GM12865 (cell line): Measurements from ENCODE around the gene GALE.
A peak's percentile ranks its signal among the peaks of the same experiment; 100 is the strongest.

Experiments
- DNase-seq: peaks from one replicate; pipeline ENCODE4 v3.0.0; 2010; ENCODE audit warnings: low read depth
- H3K4me3 ChIP-seq: 2 replicates; pipeline ENCODE4 v1.5.1; 2011; ENCODE audit warnings: mild to moderate bottlenecking, low read depth, low read length, control low read depth
- CTCF ChIP-seq: IDR thresholded peaks from 2 replicates; pipeline ENCODE4 v1.5.1; 2011; ENCODE audit warnings: low read length, control low read depth, low read depth, inconsistent platforms; ENCODE audit not compliant: insufficient read depth; ENCODE audit errors: missing control alignments

GALE gene

DNA sequence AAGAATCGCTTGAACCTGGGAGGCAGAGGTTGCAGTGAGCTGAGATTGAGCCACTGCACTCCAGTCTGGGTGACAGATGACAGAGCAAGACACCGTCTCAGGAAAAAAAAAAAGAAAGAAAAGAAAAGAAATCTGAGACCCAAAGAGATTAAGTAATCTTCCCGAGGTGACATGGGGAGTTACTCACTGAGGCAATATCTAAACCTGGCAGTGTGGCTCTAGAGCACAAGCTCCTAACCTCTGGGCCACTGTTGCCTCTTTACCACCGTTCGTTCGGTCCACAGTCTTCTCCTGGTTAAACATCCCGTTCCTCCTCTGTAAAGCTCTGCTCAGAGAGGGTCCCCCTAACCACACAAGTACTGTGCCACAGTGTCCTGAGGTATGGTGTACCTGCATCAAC is 23.2 kb upstream of the GALE start:
- no peak for TF ChIP-seq CTCF
- H3K4me3 ChIP-seq, result peak overlapping the region; percentile 96; the same call in 1 of the 2 replicates
- DNase-seq, result no peak

DNA sequence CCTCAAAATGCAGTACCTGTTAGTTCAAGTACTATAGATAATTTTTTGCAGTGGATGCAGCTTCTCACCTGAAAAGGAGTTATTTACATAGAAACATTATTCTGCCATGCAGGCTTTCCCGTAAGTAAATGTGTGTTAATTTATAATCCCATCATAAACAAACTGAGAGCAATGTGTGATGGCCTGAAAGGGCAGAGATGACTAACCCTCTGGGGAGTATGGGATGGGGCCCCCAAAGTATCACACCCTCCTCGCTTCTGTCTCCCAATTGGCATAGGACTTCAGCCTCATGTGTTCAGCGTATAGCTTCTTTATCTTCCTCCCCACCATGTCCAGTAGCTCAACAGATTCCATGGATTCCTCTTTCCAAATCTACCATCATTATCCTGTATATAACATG is 17.1 kb upstream of the GALE start:
- no peak for TF ChIP-seq CTCF
- DNase-seq, result no peak
- no peak overlapping the region for H3K4me3 ChIP-seq

DNA sequence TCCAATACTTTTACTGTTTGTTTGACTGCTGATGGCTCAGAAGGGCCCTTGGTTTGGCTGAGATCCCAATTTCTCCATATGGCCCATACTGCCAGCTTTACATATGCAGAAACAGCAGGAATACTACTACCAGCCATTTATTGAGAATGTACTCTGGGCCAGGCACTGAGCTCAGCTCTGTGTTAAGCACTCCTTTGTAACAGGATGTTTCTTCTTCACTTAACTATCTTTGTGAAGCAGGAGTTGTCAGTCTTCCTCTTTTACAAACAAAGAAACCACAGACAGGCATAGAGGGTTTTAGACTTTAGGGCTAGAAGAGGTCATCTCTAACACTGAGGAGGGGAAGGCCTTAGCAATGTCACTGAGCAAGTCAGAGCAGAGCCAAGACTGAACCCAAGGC is 16.4 kb upstream of the GALE start:
- no peak for TF ChIP-seq CTCF
- DNase-seq, result no peak
- no peak overlapping the region for H3K4me3 ChIP-seq

GRCh38 chr1:23816361-23816760 is 15.8 kb upstream of the GALE start:
- DNase-seq, result no peak
- H3K4me3 ChIP-seq, result no peak overlapping the region
- no peak for TF ChIP-seq CTCF

- TF ChIP-seq CTCF, result no peak
- no peak for DNase-seq
- no peak overlapping the region for H3K4me3 ChIP-seq
Observed at GRCh38 chr1:23814016-23814415, 13.5 kb upstream of the GALE start.

DNA sequence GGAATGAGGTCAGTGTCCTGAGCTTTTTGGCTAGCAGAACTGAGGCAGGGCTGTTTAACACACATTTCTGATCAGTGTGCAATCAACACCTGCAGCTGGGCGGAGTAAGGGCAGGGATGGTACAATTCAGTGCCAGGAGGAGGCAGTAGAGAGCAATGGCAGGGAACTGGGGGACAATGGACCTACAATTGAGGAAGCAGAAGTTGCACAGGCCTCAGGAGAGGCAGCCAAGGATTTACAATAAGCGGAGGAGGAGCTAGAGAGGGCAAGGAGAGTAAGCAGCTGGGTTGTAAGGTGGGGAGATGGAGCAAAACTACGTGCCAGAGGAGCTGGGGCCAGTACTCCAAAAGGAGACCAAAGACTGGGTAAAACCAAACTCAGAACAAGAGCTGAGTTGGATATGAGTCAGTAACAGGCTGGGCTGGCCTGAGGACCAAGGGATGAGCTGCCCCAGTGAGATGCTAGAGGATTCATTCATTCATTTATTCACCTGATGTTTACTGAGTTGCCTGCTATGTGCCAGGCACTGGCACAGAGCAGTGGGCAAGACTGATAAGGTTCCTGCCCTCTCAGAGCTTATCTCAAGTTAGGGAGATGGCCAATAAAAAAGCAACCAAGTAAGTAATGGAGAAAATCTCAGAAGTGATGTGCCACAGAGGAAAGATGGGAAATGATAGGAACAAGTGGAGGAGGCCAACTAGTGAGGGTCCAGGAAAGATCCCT is 10.4 kb upstream of the GALE start:
- peak; percentile 86 for DNase-seq
- no peak overlapping the region for H3K4me3 ChIP-seq
- peak; percentile 93 for TF ChIP-seq CTCF

DNA sequence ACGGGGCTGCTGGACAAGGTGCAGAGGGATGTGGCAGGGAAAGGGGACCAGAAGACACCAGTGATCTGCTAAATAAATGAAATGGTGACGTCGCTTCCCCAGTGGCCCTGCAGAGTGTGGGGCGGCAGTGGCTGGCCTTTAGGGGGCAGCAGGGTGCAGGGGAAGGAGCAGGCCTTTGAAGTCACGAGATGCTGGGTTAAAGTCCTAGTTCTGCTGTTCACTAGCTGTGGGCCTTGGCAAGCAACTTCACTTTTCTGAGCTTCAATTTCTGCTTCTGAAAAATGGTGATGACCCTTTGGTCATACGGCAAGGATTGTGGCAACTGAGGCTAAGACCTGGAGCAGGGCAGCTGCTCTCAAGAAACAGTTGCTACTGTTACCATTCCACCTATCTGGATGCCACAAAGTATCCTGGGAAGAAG is 9.2 kb upstream of the GALE start:
- TF ChIP-seq CTCF, result peak; percentile 94
- DNase-seq, result peak; percentile 90
- H3K4me3 ChIP-seq, result no peak overlapping the region
